ENCODE results near the gene DVL2.

Gene DVL2

GRCh38 chr17:7263801-7264078 lies 29.4 kb upstream of the DVL2 start (continued):
- TF ChIP-seq ZBTB44 (tag by site-specific recombination; IDR thresholded peaks at IDR 0.05): 0 out of 2 replicates have a peak, but pooled peaks have one; percentile 11
- no peak for TF ChIP-seq KLF7 (tag by site-specific recombination; IDR thresholded peaks at IDR 0.05; ENCODE audit: borderline replicate concordance)

GRCh38 chr17:7262935-7263800 lies 28.9 kb upstream of the DVL2 start:
- Histone ChIP-seq H3K4me1 (ENCODE audit: control insufficient read depth, insufficient read depth, low read length) (peaks cover 18% of the 10 kb centered on the region), H3K27ac (ENCODE audit: extremely low read depth, low read depth, low read length) (peak overlapping the region; percentile 80), H3K9me3 (ENCODE audit: control insufficient read depth, insufficient read depth, low read depth, low read length) (no peaks in the 10 kb centered on the region), H3K36me3 (ENCODE audit: control insufficient read depth in 2 of 2, insufficient read depth in 1 of 2, low read length in 2 of 2) (peaks cover 2 to 24% of the 10 kb centered on the region in 2 experiments; a peak in 2 of 3 replicates), H3K4me3 (ENCODE audit: low read depth, low read length) (peak overlapping the region; percentile 40)
- ChIA-PET POLR2A (interaction anchor here (1.2 to 2.1 kb wide), 6 partner anchors 9 to 227 kb away, joined by 3 to 13 read pairs (median 6); partner anchors contain the start of genes ACADVL, CTDNEP1, DLG4 and DVL2), CTCF (interaction anchor here (0.5 to 3.1 kb wide), 8 partner anchors 17 to 1659 kb away, joined by 3 to 24 read pairs (median 4); no protein-coding TSS in a partner anchor)
- TF ChIP-seq ZNF561 (tag by site-specific recombination; IDR thresholded peaks at IDR 0.05; ENCODE audit: borderline replicate concordance): no peak
- no peak for TF ChIP-seq ZNF350 (tag by site-specific recombination; IDR thresholded peaks at IDR 0.05)
- no peak for TF ChIP-seq ZSCAN5A (tag by site-specific recombination; IDR thresholded peaks at IDR 0.05)
- no peak for TF ChIP-seq HOXC10 (CRISPR knock-in tag; IDR thresholded peaks at IDR 0.05)
- no peak for TF ChIP-seq ZNF521 (tag by site-specific recombination; IDR thresholded peaks at IDR 0.05)
- TF ChIP-seq ZBTB20 (tag by site-specific recombination; IDR thresholded peaks at IDR 0.05): peak; percentile 48; the same call in 1 of the 2 replicates
- TF ChIP-seq KLF7 (tag by site-specific recombination; IDR thresholded peaks at IDR 0.05; ENCODE audit: borderline replicate concordance): peak; percentile 68; the same call in 1 of the 2 replicates
- no peak for TF ChIP-seq SCRT2 (tag by site-specific recombination; IDR thresholded peaks at IDR 0.05)
- no peak for TF ChIP-seq ZNF518A (tag by site-specific recombination; conservative IDR thresholded peaks at IDR 0.05; ENCODE audit: low read depth)
- no peak for TF ChIP-seq ZNF157 (tag by site-specific recombination; IDR thresholded peaks at IDR 0.05)
- no peak; the same call in 1 of the 2 replicates for TF ChIP-seq ZNF580 (tag by site-specific recombination; IDR thresholded peaks at IDR 0.05)
- TF ChIP-seq ZNF654 (tag by site-specific recombination; IDR thresholded peaks at IDR 0.05; ENCODE audit: low read depth): no peak
- no peak for TF ChIP-seq OSR2 (tag by site-specific recombination; IDR thresholded peaks at IDR 0.05)
- peak; percentile 66 for TF ChIP-seq PRDM1 (tag by site-specific recombination; IDR thresholded peaks at IDR 0.05)
- TF ChIP-seq ZNF404 (tag by site-specific recombination; IDR thresholded peaks at IDR 0.05): no peak
- no peak for TF ChIP-seq ZNF274 (IDR thresholded peaks at IDR 0.05; ENCODE audit: low read length)
- no peak for TF ChIP-seq ZNF274 (tag by site-specific recombination; IDR thresholded peaks at IDR 0.05; ENCODE audit: borderline replicate concordance)
- TF ChIP-seq KLF9 (tag by site-specific recombination; IDR thresholded peaks at IDR 0.05; ENCODE audit: low read depth): peak; percentile 24; the same call in 1 of the 2 replicates
- no peak for TF ChIP-seq OVOL3 (tag by site-specific recombination; IDR thresholded peaks at IDR 0.05)
- no peak for TF ChIP-seq ZNF549 (tag by site-specific recombination; IDR thresholded peaks at IDR 0.05)
- no peak for TF ChIP-seq ZNF558 (tag by site-specific recombination; IDR thresholded peaks at IDR 0.05)
- no peak for TF ChIP-seq YY1 (tag by site-specific recombination; IDR thresholded peaks at IDR 0.05)
- TF ChIP-seq ZNF174 (tag by site-specific recombination; IDR thresholded peaks at IDR 0.05): no peak
- TF ChIP-seq ZBTB49 (tag by site-specific recombination; IDR thresholded peaks at IDR 0.05; ENCODE audit: low read depth): no peak

All from HEK293 (cell line).